GM12878 (cell line): ENCODE measurements around the gene STEAP4. TPM values are rescaled to one million over a fixed set of nuclear protein-coding genes. Genes with fewer than 3 reads are reported as not detected.

Experiments
- ATAC-seq: fragments of 200-7000 bp; cut with Tn5 transposase; 3 replicates; pipeline ENCODE4 v1.9.1; 2020; ENCODE audit warnings: mild to moderate bottlenecking, moderate library complexity
- BruUV-seq: library from RNA; stranded (reverse); fragments of 400-500 nt; replicated peaks from 2 replicates; lab custom pipeline; 2021; lab: Mats Ljungman, UMichigan
- CTCF ChIA-PET: fragments of 300-600 bp; sonication (Branson Sonifier 250); formaldehyde crosslinking; extraction: SDS; loops from one replicate; lab custom pipeline; 2021; ENCODE audit warnings: inconsistent platforms; lab: Yijun Ruan, JAX
- POLR2A ChIA-PET: fragments of 350-600 bp; formaldehyde crosslinking; extraction: SDS; loops from one replicate; lab custom pipeline; 2021; ENCODE audit warnings: inconsistent platforms; lab: Charles Lee
- RAD21 ChIA-PET: fragments of 300-600 bp; sonication (Branson Sonifier 250); formaldehyde crosslinking; loops from one replicate; lab custom pipeline; 2023; ENCODE audit warnings: antibody characterized with exemption; ENCODE audit not compliant: unreplicated experiment; lab: Charles Lee
- SMC1A ChIA-PET: fragments of 300-600 bp; sonication (Branson Sonifier 250); formaldehyde crosslinking; loops from one replicate; lab custom pipeline; 2023; ENCODE audit not compliant: unreplicated experiment, uncharacterized antibody; lab: Charles Lee
- DNase-seq: peaks from one replicate; pipeline ENCODE4 v3.0.0-alpha.2; 2011; ENCODE audit warnings: low read depth, low spot score
- FAIRE-seq: peaks from 3 replicates; lab custom pipeline; 2011; peaks lifted over from hg19 to GRCh38; lab: Jason Lieb, UNC
- H2AFZ ChIP-seq: 2 replicates; pipeline ENCODE4 v1.6.0; 2011; ENCODE audit warnings: low read depth, low read length, control low read depth; ENCODE audit not compliant: control insufficient read depth
- H3K27ac ChIP-seq: 2 replicates; pipeline ENCODE4 v1.5.1; 2011; ENCODE audit warnings: control low read depth; ENCODE audit not compliant: control insufficient read depth, insufficient read depth
- H3K27me3 ChIP-seq, 2 experiments: replicated peaks in 1 of 2; 2 replicates each; pipeline versions ENCODE4 v1.6.0 to v1.6.1; 2011; ENCODE audit warnings: low read length in 1 of 2; ENCODE audit not compliant: control insufficient read depth in 2 of 2, insufficient read depth in 2 of 2
- H3K36me3 ChIP-seq, 2 experiments: 2 replicates each; pipeline ENCODE4 v1.5.1; 2011; ENCODE audit warnings: low read length in 1 of 2; ENCODE audit not compliant: control insufficient read depth in 2 of 2, insufficient read depth in 2 of 2
- H3K4me1 ChIP-seq: 2 replicates; pipeline ENCODE4 v1.6.1; 2011; ENCODE audit warnings: mild to moderate bottlenecking, low read length, moderate library complexity, mixed read lengths; ENCODE audit not compliant: control insufficient read depth, insufficient read depth
- H3K4me2 ChIP-seq: 2 replicates; pipeline ENCODE4 v1.6.0; 2011; ENCODE audit warnings: control low read depth; ENCODE audit not compliant: control insufficient read depth, insufficient read depth
- H3K4me3 ChIP-seq: fragments of 200-600 bp; sonication (generic); 2 replicates; pipeline ENCODE4 v1.5.1; 2016
- H3K79me2 ChIP-seq: 2 replicates; pipeline ENCODE4 v1.6.0; 2011; ENCODE audit warnings: low read length; ENCODE audit not compliant: control insufficient read depth, insufficient read depth
- H3K9ac ChIP-seq: 2 replicates; pipeline ENCODE4 v1.8.0; 2011; ENCODE audit warnings: low read length, control low read depth, mixed read lengths; ENCODE audit not compliant: control insufficient read depth, insufficient read depth
- H3K9me3 ChIP-seq: replicated peaks from 3 replicates; pipeline ENCODE4 v1.5.1; 2011; ENCODE audit warnings: mild to moderate bottlenecking, low read length; ENCODE audit not compliant: control insufficient read depth, insufficient read depth
- H4K20me1 ChIP-seq: 2 replicates; pipeline ENCODE4 v1.6.0; 2011; ENCODE audit not compliant: control insufficient read depth, insufficient read depth
- GATAD2B ChIP-seq: fragments of 450-650 bp; conservative IDR thresholded peaks from 2 replicates; pipeline ENCODE4 v1.6.1; 2017; ENCODE audit warnings: low read depth, mild to moderate bottlenecking, moderate library complexity
- NR2F1 ChIP-seq: fragments of 450-650 bp; conservative IDR thresholded peaks from 2 replicates; pipeline ENCODE4 v1.6.1; 2017; ENCODE audit warnings: mild to moderate bottlenecking
- WGBS: methylation state at CpG from one replicate; pipeline ENCODE4 v1.1.6; 2016; ENCODE audit warnings: low lambda C conversion rate; ENCODE audit not compliant: insufficient replicate concordance, insufficient coverage; ENCODE audit errors: missing lambda C conversion rate; 5-methylcytosine and 5-hydroxymethylcytosine counted together
- in situ Hi-C: fragments of 300-500 bp; cut with MboI; formaldehyde crosslinking; loops from 9 replicates; pipeline ENCODE4 v1.14.3; 2018; ENCODE audit warnings: mixed read lengths
- intact Hi-C: fragments of 100-400 bp; cut with micrococcal nuclease; formaldehyde crosslinking; loops from one replicate; pipeline ENCODE4 v1.14.2; 2022; ENCODE audit not compliant: unreplicated experiment
- polyA plus RNA-seq, 11 experiments: library from polyadenylated mRNA; depleted of rRNA in 4 of 11; unstranded in 6 of 11; stranded (reverse) in 5 of 11; fragments of >200 nt; fragmentation: Nextera tagmentation in 4 of 11; fragmentation: Illumina TruSeq in 1 of 11; extraction: Ambion mirVana in 4 of 11; extraction: Trizol in 1 of 11; gene quantifications; 1 replicate in 1 of 11; 2 replicates in 10 of 11; pipeline versions ENCODE4 v1.2.1 to v1.2.3, GENCODE V29; 2011 to 2016; ENCODE audit warnings: inconsistent platforms in 2 of 11, missing spikeins in 2 of 11, low read depth in 1 of 11
- total RNA-seq, 4 experiments: library from RNA; depleted of rRNA in 3 of 4; stranded (reverse); fragments of >200 nt in 3 of 4; fragmentation: Illumina TruSeq in 1 of 4; extraction: Trizol in 1 of 4; gene quantifications; 2 replicates each; pipeline versions ENCODE4 v1.2.1 to v1.2.3, GENCODE V29; 2013 to 2021
- TF ChIP-seq, protein P1 (sequence below): fragments of 450-650 bp; IDR thresholded peaks from 2 replicates; pipeline ENCODE4 v1.6.1; 2017; ENCODE audit warnings: antibody characterized with exemption, mild to moderate bottlenecking, moderate library complexity

The STEAP4 gene
- total and polyA plus RNA-seq, 10 of the 15 experiments (the other 5 are each of a cell fraction or from before 2014, with no cell fraction given): 0.13 TPM; not detected in 9

DNA sequence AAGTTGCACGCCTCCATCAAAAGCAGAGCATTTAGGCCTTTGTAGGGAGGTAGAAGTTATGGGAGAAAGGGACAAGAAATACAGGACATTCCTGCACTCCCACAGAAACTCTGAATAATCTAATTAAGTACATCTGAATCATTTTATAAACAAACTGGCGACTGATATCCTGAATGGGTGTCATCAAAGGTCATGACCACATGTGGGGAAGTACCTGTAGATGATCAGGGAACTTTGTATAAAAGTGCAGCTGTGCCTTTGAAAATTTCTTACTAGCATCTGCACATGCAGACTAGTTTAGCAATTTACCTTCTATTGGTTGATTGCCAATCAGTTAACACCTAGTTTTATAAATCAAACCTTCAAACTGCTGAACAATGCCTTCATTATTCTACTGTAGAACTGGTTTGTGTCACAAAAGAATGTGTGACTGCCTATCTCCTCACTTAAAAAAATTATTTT is 17.1 kb downstream of the STEAP4 start:
- H3K4me2 ChIP-seq: no peak overlapping the region
- H3K27ac ChIP-seq: no peak overlapping the region
- CTCF ChIA-PET: no interaction called here
- POLR2A ChIA-PET: no interaction called here
- no peaks in the 10 kb centered on the region for H3K36me3 ChIP-seq
- no peak overlapping the region for H2AFZ ChIP-seq
- H3K27me3 ChIP-seq: no peaks in the 10 kb centered on the region
- no peak for FAIRE-seq
- H3K9me3 ChIP-seq: no peaks in the 10 kb centered on the region
- no peak for DNase-seq
- no peak overlapping the region for H3K4me3 ChIP-seq
- no peaks in the 10 kb centered on the region for H3K4me1 ChIP-seq
- 63% methylated on average over 2 of the region's 2 CpGs for WGBS
- intact Hi-C loops: no loop called here
- RAD21 ChIA-PET: no interaction called here
- no peaks in the 10 kb centered on the region for H4K20me1 ChIP-seq
- H3K79me2 ChIP-seq: no peaks in the 10 kb centered on the region
- in situ Hi-C loops: no loop called here
- TF ChIP-seq GATAD2B: no peak
- TF ChIP-seq NR2F1: 0 out of 2 replicates have a peak, but pooled peaks have one; percentile 49
- no peak overlapping the region for H3K9ac ChIP-seq
- SMC1A ChIA-PET: no interaction called here
- no peak for ATAC-seq
- BruUV-seq: no TSS peak

DNA sequence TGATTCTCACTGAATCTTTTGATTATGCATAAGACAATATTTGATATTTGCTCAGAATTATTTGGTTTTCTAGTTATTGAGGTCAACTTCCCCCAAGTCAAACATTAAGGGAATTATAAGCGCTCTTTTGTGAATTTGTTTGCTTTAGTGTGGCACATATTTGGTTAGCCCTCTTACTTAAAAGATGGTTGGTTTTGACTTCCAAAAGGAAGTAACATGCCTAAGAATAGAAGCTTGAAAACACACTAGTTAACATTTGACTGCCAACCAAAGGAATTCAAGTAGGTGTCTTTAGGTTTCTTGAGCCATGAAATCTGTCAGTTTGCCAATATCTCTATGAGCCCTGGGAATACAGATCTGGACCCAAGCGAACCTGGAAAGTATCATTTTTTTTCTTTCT is 24.9 kb downstream of the STEAP4 start:
- Histone ChIP-seq H3K36me3 (no peaks in the 10 kb centered on the region), H3K27me3 (no peaks in the 10 kb centered on the region), H3K9ac (no peak overlapping the region), H3K4me3 (no peak overlapping the region), H3K9me3 (no peaks in the 10 kb centered on the region), H3K27ac (no peak overlapping the region), H3K4me2 (no peak overlapping the region)
- DNase-seq (no peak), FAIRE-seq (no peak)
- ChIA-PET CTCF (interaction anchor here (1.0 kb wide), 1 partner anchor 16 kb away, joined by 3 read pairs; no protein-coding TSS in a partner anchor), RAD21 (no interaction called here), SMC1A (no interaction called here)
- in situ Hi-C loops: no loop called here
- no TSS peak for BruUV-seq
- intact Hi-C loops: no loop called here
- TF ChIP-seq, protein P1, sequence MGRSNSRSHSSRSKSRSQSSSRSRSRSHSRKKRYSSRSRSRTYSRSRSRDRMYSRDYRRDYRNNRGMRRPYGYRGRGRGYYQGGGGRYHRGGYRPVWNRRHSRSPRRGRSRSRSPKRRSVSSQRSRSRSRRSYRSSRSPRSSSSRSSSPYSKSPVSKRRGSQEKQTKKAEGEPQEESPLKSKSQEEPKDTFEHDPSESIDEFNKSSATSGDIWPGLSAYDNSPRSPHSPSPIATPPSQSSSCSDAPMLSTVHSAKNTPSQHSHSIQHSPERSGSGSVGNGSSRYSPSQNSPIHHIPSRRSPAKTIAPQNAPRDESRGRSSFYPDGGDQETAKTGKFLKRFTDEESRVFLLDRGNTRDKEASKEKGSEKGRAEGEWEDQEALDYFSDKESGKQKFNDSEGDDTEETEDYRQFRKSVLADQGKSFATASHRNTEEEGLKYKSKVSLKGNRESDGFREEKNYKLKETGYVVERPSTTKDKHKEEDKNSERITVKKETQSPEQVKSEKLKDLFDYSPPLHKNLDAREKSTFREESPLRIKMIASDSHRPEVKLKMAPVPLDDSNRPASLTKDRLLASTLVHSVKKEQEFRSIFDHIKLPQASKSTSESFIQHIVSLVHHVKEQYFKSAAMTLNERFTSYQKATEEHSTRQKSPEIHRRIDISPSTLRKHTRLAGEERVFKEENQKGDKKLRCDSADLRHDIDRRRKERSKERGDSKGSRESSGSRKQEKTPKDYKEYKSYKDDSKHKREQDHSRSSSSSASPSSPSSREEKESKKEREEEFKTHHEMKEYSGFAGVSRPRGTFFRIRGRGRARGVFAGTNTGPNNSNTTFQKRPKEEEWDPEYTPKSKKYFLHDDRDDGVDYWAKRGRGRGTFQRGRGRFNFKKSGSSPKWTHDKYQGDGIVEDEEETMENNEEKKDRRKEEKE: no peak
- TF ChIP-seq, all 136 proteins: peak for 0
- ATAC-seq: no peak
- 51% methylated on average over 2 of the region's 2 CpGs for WGBS
- POLR2A ChIA-PET: no interaction called here
- Histone ChIP-seq H3K4me1 (no peaks in the 10 kb centered on the region), H3K79me2 (no peaks in the 10 kb centered on the region), H4K20me1 (no peaks in the 10 kb centered on the region), H2AFZ (no peak overlapping the region)
